HEK293T (cell line): ENCODE results near the gene ASF1A.
A peak's percentile ranks its signal among the peaks of the same experiment; 100 is the strongest.

Source experiments
- CTCF ChIA-PET: fragments of 350-600 bp; formaldehyde crosslinking; extraction: SDS; loops from one replicate; lab custom pipeline; 2021; ENCODE audit warnings: antibody characterized with exemption, inconsistent platforms; lab: Yijun Ruan, JAX
- POLR2A ChIA-PET: fragments of 350-600 bp; formaldehyde crosslinking; extraction: SDS; loops from one replicate; lab custom pipeline; 2020; ENCODE audit warnings: antibody characterized with exemption, inconsistent platforms; lab: Yijun Ruan, JAX
- DNase-seq: peaks from one replicate; pipeline ENCODE4 v3.0.0; 2012; ENCODE audit warnings: mixed read lengths; ENCODE audit errors: extremely low spot score
- ARNT ChIP-seq: fragments of 450-650 bp; IDR thresholded peaks from 2 replicates; pipeline ENCODE4 v1.6.1; 2017; ENCODE audit warnings: mild to moderate bottlenecking
- BHLHE40 ChIP-seq: fragments of 450-650 bp; IDR thresholded peaks from 2 replicates; pipeline ENCODE4 v1.6.1; 2016; ENCODE audit warnings: mild to moderate bottlenecking, moderate library complexity, borderline replicate concordance
- CTBP1 ChIP-seq: fragments of 450-650 bp; IDR thresholded peaks from 2 replicates; pipeline ENCODE4 v1.6.1; 2016; ENCODE audit warnings: borderline replicate concordance
- ELF4 ChIP-seq: fragments of 450-650 bp; IDR thresholded peaks from 2 replicates; pipeline ENCODE4 v1.6.1; 2017; ENCODE audit warnings: antibody characterized with exemption
- FOXA1 ChIP-seq: fragments of 450-650 bp; IDR thresholded peaks from 2 replicates; pipeline ENCODE4 v1.6.1; 2016; ENCODE audit warnings: mild to moderate bottlenecking
- FOXK2 ChIP-seq: fragments of 450-650 bp; IDR thresholded peaks from 2 replicates; pipeline ENCODE4 v1.6.1; 2016; ENCODE audit warnings: mild to moderate bottlenecking
- FOXM1 ChIP-seq: fragments of 450-650 bp; IDR thresholded peaks from 2 replicates; pipeline ENCODE4 v1.6.1; 2017; ENCODE audit warnings: mild to moderate bottlenecking, borderline replicate concordance
- HDGF ChIP-seq: fragments of 450-650 bp; IDR thresholded peaks from 2 replicates; pipeline ENCODE4 v1.6.1; 2017; ENCODE audit warnings: antibody characterized with exemption, borderline replicate concordance
- L3MBTL2 ChIP-seq: fragments of 450-650 bp; conservative IDR thresholded peaks from 2 replicates; pipeline ENCODE4 v1.6.1; 2016; ENCODE audit warnings: mild to moderate bottlenecking
- LEF1 ChIP-seq: fragments of 450-650 bp; IDR thresholded peaks from 2 replicates; pipeline ENCODE4 v1.6.1; 2017; ENCODE audit warnings: mild to moderate bottlenecking, borderline replicate concordance
- NFRKB ChIP-seq: fragments of 450-650 bp; IDR thresholded peaks from 2 replicates; pipeline ENCODE4 v1.6.1; 2016; ENCODE audit warnings: mild to moderate bottlenecking, moderate library complexity
- SP1 ChIP-seq: fragments of 450-650 bp; IDR thresholded peaks from 2 replicates; pipeline ENCODE4 v1.6.1; 2017
- SUZ12 ChIP-seq: fragments of 450-650 bp; IDR thresholded peaks from 2 replicates; pipeline ENCODE4 v1.6.1; 2016; ENCODE audit warnings: mild to moderate bottlenecking
- TARDBP ChIP-seq: fragments of 450-650 bp; IDR thresholded peaks from 2 replicates; pipeline ENCODE4 v1.6.1; 2016
- ZNF384 ChIP-seq: fragments of 450-650 bp; IDR thresholded peaks from 2 replicates; pipeline ENCODE4 v1.6.1; 2016
- TF ChIP-seq, protein P1 (sequence below): fragments of 450-650 bp; IDR thresholded peaks from 2 replicates; pipeline ENCODE4 v1.6.1; 2016

The ASF1A gene

DNA sequence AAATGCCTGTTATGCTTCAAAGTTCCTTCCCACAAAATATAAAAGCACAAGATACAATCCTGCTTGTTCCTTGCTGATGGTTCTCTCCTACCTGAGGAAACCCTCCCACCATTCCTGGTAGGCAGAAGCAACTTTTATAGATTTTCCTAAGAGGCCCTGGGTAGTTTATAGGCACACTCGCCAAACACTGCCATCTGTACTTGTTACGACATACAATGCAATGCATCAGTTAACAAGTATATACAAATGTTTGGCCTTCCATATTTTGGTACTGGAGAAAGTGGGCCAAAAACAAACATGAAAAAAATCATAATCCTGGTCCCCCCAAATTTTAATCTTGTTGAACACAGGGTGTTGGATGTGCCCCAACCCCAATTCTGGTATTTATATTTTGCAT, 24.4 kb downstream of the ASF1A start:
- CTCF ChIA-PET: no interaction called here
- TF ChIP-seq FOXA1 (no peak), FOXM1 (no peak), FOXK2 (no peak), L3MBTL2 (no peak), TARDBP (no peak), ELF4 (no peak), NFRKB (no peak), ARNT (no peak), SP1 (no peak), HDGF (no peak), CTBP1 (no peak), ZNF384 (no peak), LEF1 (no peak)
- TF ChIP-seq, protein P1, sequence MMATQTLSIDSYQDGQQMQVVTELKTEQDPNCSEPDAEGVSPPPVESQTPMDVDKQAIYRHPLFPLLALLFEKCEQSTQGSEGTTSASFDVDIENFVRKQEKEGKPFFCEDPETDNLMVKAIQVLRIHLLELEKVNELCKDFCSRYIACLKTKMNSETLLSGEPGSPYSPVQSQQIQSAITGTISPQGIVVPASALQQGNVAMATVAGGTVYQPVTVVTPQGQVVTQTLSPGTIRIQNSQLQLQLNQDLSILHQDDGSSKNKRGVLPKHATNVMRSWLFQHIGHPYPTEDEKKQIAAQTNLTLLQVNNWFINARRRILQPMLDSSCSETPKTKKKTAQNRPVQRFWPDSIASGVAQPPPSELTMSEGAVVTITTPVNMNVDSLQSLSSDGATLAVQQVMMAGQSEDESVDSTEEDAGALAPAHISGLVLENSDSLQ: no peak
- POLR2A ChIA-PET: no interaction called here
- no peak for DNase-seq

DNA sequence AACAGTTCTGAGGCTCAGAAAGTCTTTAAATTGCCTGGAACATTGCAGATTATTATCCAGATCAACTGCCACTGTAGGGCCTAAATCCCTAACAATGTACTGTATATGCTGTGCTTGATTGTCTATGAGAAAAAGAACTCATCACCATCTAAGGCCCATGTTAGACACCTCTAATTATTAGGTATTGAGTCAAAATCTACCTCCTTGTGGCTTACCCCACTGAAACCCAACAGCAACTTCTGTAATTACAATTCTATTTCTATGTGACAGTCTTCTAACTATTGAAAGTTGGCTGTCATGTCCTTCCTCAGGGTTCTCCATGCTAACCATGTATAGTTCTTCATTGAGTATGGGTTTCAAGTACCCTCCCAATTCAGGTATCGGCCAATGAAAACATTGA, 27.1 kb downstream of the ASF1A start:
- POLR2A ChIA-PET: no interaction called here

DNA sequence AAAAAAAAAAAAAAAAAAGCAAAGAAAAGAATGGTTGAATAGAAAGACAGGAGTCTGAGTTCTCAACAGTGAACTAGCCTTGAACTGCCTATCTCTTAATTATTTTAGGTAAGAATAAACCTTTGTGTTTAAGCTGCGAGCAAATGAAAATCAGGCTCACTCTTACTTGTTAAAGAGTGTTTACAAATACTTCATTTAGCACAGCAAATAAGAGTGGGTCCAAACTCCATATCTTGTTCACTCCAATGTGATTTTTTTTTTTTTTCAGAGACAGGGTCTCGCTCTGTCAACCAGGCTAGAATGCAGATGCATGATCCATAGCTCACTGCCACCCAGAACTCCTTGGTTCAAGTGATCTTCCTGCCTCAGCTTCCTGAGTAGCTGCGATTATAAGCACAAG, 29.1 kb downstream of the ASF1A start:
- ChIA-PET POLR2A (no interaction called here), CTCF (no interaction called here)
- no peak for DNase-seq
- TF ChIP-seq, protein P1: no peak
- TF ChIP-seq FOXM1 (no peak), FOXA1 (no peak), ARNT (no peak)

More for the DNA sequence above, 27.1 kb downstream of the ASF1A start:
- no peak for DNase-seq
- TF ChIP-seq ARNT: no peak
- TF ChIP-seq BHLHE40: no peak
- no peak for TF ChIP-seq ZNF384
- TF ChIP-seq, protein P1: no peak
- TF ChIP-seq CTBP1: no peak
- TF ChIP-seq NFRKB: no peak
- CTCF ChIA-PET: no interaction called here

DNA sequence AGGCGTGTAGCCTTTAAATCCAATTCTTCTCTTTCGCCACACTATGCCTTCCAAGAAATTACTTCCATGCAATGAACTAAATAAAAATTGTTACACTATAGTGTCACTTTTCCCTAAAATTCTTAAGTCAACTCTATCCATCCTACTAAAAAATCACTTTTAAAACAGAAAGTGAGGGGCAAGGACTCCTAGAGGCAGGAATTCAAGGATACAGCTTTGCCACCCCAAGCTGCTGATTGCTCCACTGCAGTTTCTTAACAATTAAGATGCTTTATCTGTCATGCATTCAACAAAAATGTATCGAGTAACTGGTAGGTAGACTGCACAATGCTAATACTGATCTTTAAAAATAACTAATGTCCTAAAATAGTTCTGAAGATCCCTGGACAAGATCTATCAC, 36.7 kb downstream of the ASF1A start:
- TF ChIP-seq FOXK2 (no peak), FOXA1 (no peak), SP1 (no peak)
- POLR2A ChIA-PET: no interaction called here
- CTCF ChIA-PET: no interaction called here
- DNase-seq: no peak

DNA sequence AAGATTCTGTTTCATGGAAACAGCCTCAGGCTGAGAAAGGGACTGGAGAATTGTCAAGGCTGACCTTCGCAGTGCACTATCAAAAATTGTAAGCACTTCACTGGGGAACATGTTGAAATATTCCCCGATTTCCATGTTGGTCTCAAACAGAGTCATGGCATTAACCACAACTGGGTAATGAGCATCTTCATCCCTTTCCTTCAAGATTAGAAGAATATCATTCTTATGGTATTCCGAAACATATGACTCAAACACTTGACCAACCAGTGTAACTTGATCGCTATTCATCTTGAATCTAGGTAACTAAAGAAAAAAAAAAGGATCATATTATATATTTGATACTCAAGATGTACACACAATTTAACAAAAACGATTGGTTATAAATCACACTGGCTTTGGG, 37.5 kb downstream of the ASF1A start:
- CTCF ChIA-PET: no interaction called here
- DNase-seq: no peak
- TF ChIP-seq HDGF: no peak
- TF ChIP-seq, protein P1: no peak
- no peak for TF ChIP-seq SP1
- TF ChIP-seq BHLHE40: no peak
- no peak for TF ChIP-seq FOXM1
- TF ChIP-seq CTBP1: no peak
- TF ChIP-seq TARDBP: no peak
- TF ChIP-seq ARNT: no peak
- TF ChIP-seq SUZ12: no peak
- TF ChIP-seq LEF1: no peak
- no peak for TF ChIP-seq ZNF384
- no peak for TF ChIP-seq NFRKB
- no peak for TF ChIP-seq L3MBTL2
- POLR2A ChIA-PET: no interaction called here

DNA sequence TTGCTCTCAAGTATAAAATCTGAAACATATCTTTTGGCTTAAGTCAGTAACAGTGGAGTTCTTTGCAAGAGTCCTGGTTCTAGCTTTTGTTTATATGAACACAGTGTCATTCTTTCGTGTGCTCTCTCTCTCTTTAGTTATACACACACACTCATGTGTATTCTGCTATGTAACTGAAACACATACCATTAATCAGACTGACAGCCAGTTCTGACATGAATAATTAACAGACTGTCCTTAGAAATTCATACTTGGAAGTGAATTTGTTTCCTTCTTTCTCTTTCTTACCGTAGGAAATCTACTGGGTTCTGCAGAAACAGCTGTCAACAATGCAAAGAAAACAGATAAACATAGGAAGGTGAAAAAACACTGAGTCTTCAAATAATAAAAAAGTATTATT, 38.5 kb downstream of the ASF1A start:
- TF ChIP-seq FOXK2: no peak
- TF ChIP-seq CTBP1: no peak
- no peak for TF ChIP-seq TARDBP
- no peak for TF ChIP-seq ARNT
- TF ChIP-seq, protein P1: peak; percentile 75
- TF ChIP-seq NFRKB: no peak
- ChIA-PET CTCF (no interaction called here), POLR2A (no interaction called here)
- no peak for DNase-seq
